ENCODE results near the gene EGFLAM. TPM values are rescaled to one million over a fixed set of nuclear protein-coding genes. Genes with fewer than 3 reads are reported as not detected.

EGFLAM gene
- total and polyA plus RNA-seq, 2 donors (not counting 3 experiments of a cell fraction or from before 2014, with no cell fraction given) = 1.2 to 2.7 TPM

DNA sequence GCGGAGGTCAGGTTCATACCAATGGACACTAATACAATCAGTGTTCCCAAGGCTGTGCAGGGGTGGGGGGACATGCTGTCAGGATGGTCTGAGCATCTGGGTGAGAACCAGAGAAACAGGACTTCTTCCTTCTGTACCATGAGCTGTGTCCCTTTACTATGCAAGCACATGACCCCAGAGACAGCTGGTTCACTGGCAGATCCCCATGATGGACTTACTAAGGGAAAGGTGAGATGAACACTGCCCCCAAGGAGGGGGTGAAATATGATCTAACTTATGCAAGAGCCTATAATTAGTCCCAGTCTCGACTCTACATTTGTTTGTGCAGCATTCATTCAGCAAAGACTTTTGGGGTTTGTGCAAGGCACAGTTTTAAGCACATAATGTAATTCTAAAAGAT is 206.7 kb downstream of the EGFLAM start:
- TF ChIP-seq, protein P1, sequence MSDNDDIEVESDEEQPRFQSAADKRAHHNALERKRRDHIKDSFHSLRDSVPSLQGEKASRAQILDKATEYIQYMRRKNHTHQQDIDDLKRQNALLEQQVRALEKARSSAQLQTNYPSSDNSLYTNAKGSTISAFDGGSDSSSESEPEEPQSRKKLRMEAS (IDR thresholded peaks at IDR 0.05; ENCODE audit: insufficient read depth, insufficient read length) = no peak
- TF ChIP-seq MYC (IDR thresholded peaks at IDR 0.05; ENCODE audit: low read depth, low read length) (no peak), POLR2A (IDR thresholded peaks at IDR 0.05; ENCODE audit: low read depth, low read length) (no peak), POLR2AphosphoS5 (IDR thresholded peaks at IDR 0.05; ENCODE audit: insufficient read depth, low read depth, low read length) (no peak), GATA2 (IDR thresholded peaks at IDR 0.05; ENCODE audit: insufficient read depth, insufficient read length, low read depth, low read length) (no peak), EZH2 (IDR thresholded peaks at IDR 0.05; ENCODE audit: borderline replicate concordance, low read depth, low read length, severe bottlenecking) (no peak)
- intact Hi-C loops (cut with micrococcal nuclease) (loop anchor here (2.0 kb wide), 1 partner anchor 134 kb away; no protein-coding TSS in a partner anchor), dilution Hi-C loops (cut with MboI; ENCODE audit: extremely low pct_ligation_motif_present, low sequenced_read_pairs) (no loop called here)
- FAIRE-seq (peak; percentile 64), DNase-seq (ENCODE audit: low read depth, low spot score) (peak; percentile 12)
- H3K36me3 ChIP-seq (ENCODE audit: control insufficient read depth in 2 of 2, extremely low read depth in 1 of 2, insufficient read depth in 2 of 2, low read length in 2 of 2) = no peaks in the 10 kb centered on the region
- no peaks in the 10 kb centered on the region for H3K9me3 ChIP-seq (replicated peaks; ENCODE audit: control insufficient read depth, insufficient read depth, low read length)
- no peaks in the 10 kb centered on the region for H3K9me1 ChIP-seq (replicated peaks; ENCODE audit: control insufficient read depth, extremely low read depth, insufficient read depth, low read length)
- ChIA-PET CTCF (interaction anchor here (1.0 to 9.2 kb wide), 7 partner anchors 17 to 344 kb away, joined by 3 to 163 read pairs (median 10); no protein-coding TSS in a partner anchor), POLR2A (interaction anchor here (1.0 kb wide), 1 partner anchor 23 kb away, joined by 3 read pairs; no protein-coding TSS in a partner anchor)
- no peak overlapping the region for H3K4me2 ChIP-seq (ENCODE audit: insufficient read depth, low read length)
- H3K79me2 ChIP-seq (ENCODE audit: control insufficient read depth, insufficient read depth, low read length) = no peaks in the 10 kb centered on the region
- no peaks in the 10 kb centered on the region for H4K20me1 ChIP-seq (replicated peaks; ENCODE audit: control insufficient read depth, extremely low read depth, insufficient read depth, low read length)
- H3K9ac ChIP-seq (replicated peaks; ENCODE audit: extremely low read depth, insufficient read depth, low read length) = no peak overlapping the region
- peaks cover 65% of the 10 kb centered on the region for H3K4me1 ChIP-seq (ENCODE audit: control insufficient read depth, extremely low read depth, insufficient read depth, low read length)
- no TSS peak for BruUV-seq (replicated peaks)
- H3K27me3 ChIP-seq (ENCODE audit: control insufficient read depth in 2 of 2, insufficient read depth in 2 of 2, low read length in 2 of 2) = no peaks in the 10 kb centered on the region
- peak overlapping the region; percentile 90 for H3K27ac ChIP-seq (ENCODE audit: insufficient read depth, low read depth, low read length)
- H2AFZ ChIP-seq (ENCODE audit: low read depth, low read length) = no peak overlapping the region
- no peak overlapping the region for H3K4me3 ChIP-seq (replicated peaks in 1 of 3; ENCODE audit: insufficient read depth in 1 of 3, low read depth in 1 of 3, low read length in 3 of 3)

DNA sequence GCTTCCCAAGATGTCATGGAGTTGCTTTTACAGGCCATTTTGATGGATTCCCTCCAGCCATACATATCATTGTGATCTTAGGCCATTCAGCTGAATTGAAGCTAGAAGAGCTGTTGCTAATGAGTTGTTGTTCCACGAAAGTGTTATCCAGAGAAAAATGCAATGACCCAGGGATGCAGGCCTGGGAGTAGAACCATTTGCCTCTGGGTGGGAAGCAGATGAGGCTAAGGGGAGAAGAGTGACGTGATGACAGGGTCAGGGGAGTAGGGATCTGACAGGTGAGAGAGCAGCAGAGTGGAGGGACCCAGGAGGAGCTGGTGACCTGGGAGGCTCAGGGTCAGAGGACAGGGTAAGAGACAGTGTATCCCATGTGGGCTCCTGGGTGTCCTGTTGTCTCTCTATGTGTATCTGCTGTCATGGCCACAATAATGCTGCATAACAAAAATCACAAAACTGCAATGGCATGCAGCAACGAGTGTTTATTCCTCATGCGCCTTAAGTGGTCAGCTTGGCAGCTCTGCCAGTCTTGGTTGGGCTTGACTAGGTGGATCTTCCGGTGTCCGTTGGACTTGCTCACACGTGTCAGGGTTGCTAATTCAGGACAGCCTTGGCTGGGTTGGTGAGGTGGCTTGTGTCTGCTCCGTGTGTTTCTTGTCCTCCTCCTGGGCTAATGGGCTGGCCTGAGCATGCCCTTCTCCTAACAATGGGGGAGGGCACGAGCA is 207.5 kb downstream of the EGFLAM start:
- peak; percentile 10 for DNase-seq (ENCODE audit: low read depth, low spot score)
- Histone ChIP-seq H3K36me3 (ENCODE audit: control insufficient read depth in 2 of 2, extremely low read depth in 1 of 2, insufficient read depth in 2 of 2, low read length in 2 of 2) (no peaks in the 10 kb centered on the region), H3K4me2 (ENCODE audit: insufficient read depth, low read length) (no peak overlapping the region), H3K9me1 (replicated peaks; ENCODE audit: control insufficient read depth, extremely low read depth, insufficient read depth, low read length) (no peaks in the 10 kb centered on the region), H3K27ac (ENCODE audit: insufficient read depth, low read depth, low read length) (peak overlapping the region; percentile 90), H2AFZ (ENCODE audit: low read depth, low read length) (peak overlapping the region; percentile 66), H3K9me3 (replicated peaks; ENCODE audit: control insufficient read depth, insufficient read depth, low read length) (no peaks in the 10 kb centered on the region), H4K20me1 (replicated peaks; ENCODE audit: control insufficient read depth, extremely low read depth, insufficient read depth, low read length) (no peaks in the 10 kb centered on the region), H3K27me3 (ENCODE audit: control insufficient read depth in 2 of 2, insufficient read depth in 2 of 2, low read length in 2 of 2) (no peaks in the 10 kb centered on the region), H3K4me1 (ENCODE audit: control insufficient read depth, extremely low read depth, insufficient read depth, low read length) (peaks cover 65% of the 10 kb centered on the region), H3K4me3 (replicated peaks in 1 of 3; ENCODE audit: insufficient read depth in 1 of 3, low read depth in 1 of 3, low read length in 3 of 3) (no peak overlapping the region), H3K79me2 (ENCODE audit: control insufficient read depth, insufficient read depth, low read length) (no peaks in the 10 kb centered on the region), H3K9ac (replicated peaks; ENCODE audit: extremely low read depth, insufficient read depth, low read length) (no peak overlapping the region)
- TF ChIP-seq MYC (IDR thresholded peaks at IDR 0.05; ENCODE audit: low read depth, low read length) (no peak), GATA2 (IDR thresholded peaks at IDR 0.05; ENCODE audit: insufficient read depth, insufficient read length, low read depth, low read length) (no peak), POLR2A (IDR thresholded peaks at IDR 0.05; ENCODE audit: low read depth, low read length) (no peak), JUN (IDR thresholded peaks at IDR 0.05; ENCODE audit: borderline replicate concordance, insufficient read depth, insufficient read length, low read depth) (no peak), POLR2AphosphoS5 (IDR thresholded peaks at IDR 0.05; ENCODE audit: insufficient read depth, low read depth, low read length) (no peak)
- TF ChIP-seq, protein P1 (IDR thresholded peaks at IDR 0.05; ENCODE audit: insufficient read depth, insufficient read length) = no peak
- intact Hi-C loops (cut with micrococcal nuclease) = loop anchor here (1.0 to 2.0 kb wide), 4 partner anchors 46 to 317 kb away; partner anchors contain the start of gene LIFR
- ChIA-PET POLR2A (no interaction called here), CTCF (interaction anchor here (1.0 to 9.2 kb wide), 4 partner anchors 24 to 343 kb away, joined by 3 to 163 read pairs (median 16); no protein-coding TSS in a partner anchor)
- no TSS peak for BruUV-seq (replicated peaks)
- peak; percentile 55 for FAIRE-seq
- dilution Hi-C loops (cut with MboI; ENCODE audit: extremely low pct_ligation_motif_present, low sequenced_read_pairs) = no loop called here
